GM19239 (cell line): Measurements from ENCODE around the gene FHIT.
"Not testable (repeated sequence)": the region's sequence is repeated elsewhere in the genome, so short reads cannot be mapped to it uniquely, and the experiment has no call there.

Experiments used
- DNase-seq: peaks from one replicate; pipeline ENCODE4 v3.0.0; 2011; ENCODE audit warnings: low spot score; ENCODE audit not compliant: insufficient read length
- FAIRE-seq: peaks from 2 replicates; lab custom pipeline; 2011; peaks lifted over from hg19 to GRCh38; lab: Jason Lieb, UNC

Gene FHIT

DNA sequence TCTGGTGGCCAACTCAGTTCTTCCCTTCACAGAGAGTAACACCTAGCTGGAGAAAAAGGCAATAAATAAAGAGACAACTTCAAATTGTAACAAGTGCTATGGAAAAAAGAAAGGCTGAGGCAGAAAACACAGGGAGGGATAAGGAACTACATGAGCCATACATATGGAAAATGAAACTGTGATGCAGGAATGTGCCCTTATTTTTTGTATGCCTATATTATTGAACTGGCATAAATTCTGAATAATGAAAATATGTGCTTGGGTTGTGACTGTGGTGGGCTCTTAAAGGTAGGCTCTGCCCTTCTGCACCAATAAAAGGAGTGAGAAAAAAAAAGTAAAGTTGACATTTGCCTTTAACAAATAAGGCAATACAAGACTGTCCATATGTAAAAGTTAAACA is 19.6 kb downstream of the FHIT start:
- DNase-seq (no peak), FAIRE-seq (no peak)

DNA sequence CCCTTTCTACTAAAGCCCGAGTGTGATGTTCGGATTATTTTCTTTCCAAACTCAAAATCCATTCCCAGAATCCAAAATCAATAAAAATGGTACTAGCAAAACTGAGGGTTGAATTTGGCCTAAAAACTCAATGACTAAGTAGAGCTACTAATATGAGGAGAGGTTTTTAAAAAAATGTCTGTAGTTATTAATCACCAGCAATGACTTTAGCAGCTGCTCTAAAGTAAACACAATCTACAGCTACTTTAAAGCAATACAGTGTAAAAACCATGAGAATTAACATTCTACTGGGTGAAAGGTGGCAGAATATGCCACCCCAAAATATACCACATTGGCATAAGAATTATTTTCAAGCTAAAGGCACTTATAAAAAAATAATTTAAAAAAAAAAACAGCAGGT is 23.5 kb downstream of the FHIT start:
- no peak for DNase-seq
- no peak for FAIRE-seq

GRCh38 chr3:61226166-61226686 is 25.0 kb downstream of the FHIT start:
- DNase-seq (no peak), FAIRE-seq (no peak)

- no peak for DNase-seq
- no peak for FAIRE-seq
Observed at GRCh38 chr3:61224823-61225222, 26.4 kb downstream of the FHIT start.

DNA sequence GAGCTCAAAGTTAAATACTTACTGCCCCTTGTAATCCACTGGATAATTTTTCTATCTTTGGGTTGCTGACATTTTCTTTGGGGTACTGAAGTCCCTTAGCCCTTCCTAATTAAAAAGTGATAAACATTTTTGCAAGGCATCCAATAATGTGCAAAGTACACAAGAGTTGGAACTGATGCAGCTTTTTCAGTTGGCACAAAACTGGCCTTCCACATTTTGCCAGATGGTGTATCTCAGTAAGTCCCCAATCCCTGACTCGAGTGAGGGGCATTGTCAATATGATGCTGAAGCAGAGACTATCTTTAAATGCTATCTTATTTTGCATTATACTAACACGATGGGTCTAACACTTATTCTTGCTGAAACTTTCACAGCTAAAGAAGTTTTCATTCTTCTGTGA is 27.8 kb downstream of the FHIT start:
- FAIRE-seq, result no peak
- DNase-seq, result no peak

DNA sequence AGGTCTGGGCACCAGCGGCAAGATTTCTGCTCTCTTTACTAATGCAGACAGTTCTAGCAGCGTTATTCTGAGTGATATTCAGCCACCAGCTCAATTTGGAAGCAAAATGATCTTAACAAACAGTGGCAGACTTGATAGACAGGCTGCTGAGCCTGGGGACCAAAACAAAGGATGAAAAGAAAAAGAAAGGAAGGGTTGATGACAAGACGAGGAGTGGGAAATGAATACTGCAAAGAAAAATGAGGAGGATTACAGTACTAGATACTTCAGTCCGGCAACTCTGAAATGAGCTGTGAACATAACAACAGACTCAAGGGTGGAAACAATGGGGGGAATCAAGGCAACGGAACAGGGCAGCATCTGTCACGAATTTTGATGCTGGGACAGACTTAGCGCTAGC is 28.8 kb downstream of the FHIT start:
- FAIRE-seq (no peak), DNase-seq (no peak)

- DNase-seq, result no peak
- no peak for FAIRE-seq
Observed at GRCh38 chr3:61221759-61222362, 29.4 kb downstream of the FHIT start.

- no peak for DNase-seq
Observed at GRCh38 chr3:61218504-61218903, 32.7 kb downstream of the FHIT start.

GRCh38 chr3:61216171-61216570 is 35.1 kb downstream of the FHIT start:
- FAIRE-seq, DNase-seq: not testable (repeated sequence)

More at GRCh38 chr3:61218504-61218903, 32.7 kb downstream of the FHIT start:
- no peak for FAIRE-seq

DNA sequence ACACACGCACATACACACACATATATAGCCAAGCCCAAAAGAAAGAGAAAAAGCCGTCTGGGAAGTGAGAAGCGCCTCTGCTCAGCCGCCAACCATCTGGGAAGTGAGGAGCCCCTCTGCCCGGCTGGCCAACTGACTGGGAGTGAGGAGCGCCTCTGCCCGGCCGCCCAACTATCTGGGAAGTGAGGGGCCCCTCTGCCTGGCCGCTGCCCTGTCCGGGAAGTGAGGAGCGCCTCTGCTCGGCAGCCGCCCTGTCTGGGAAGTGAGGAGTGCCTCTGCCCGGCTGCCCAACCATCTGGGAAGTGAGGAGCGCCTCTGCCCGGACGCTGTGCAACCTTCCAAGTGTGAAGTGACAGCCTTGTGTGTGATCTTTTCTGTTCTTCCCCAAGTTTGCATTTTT is 49.2 kb downstream of the FHIT start:
- DNase-seq (no peak), FAIRE-seq (no peak)

DNA sequence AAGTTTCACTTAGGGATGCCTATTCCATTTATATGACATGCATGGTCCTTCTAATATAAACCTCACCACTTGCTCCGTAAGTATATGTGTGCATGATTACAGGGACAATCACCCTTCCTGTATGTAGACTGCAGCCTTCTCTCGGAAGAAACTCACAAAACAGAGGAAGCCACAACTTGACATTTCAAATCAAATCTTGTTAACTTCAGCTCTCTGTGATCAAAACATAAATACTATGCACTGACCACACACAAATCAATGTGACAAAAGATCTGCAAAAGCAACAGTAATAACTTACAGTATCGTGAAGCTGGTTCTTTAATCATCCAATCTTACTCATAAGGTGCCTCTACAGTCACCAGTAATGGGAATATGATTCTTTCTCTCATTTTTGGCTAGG is 50.2 kb downstream of the FHIT start:
- DNase-seq (no peak), FAIRE-seq (no peak)

GRCh38 chr3:61200270-61200669 is 51.0 kb downstream of the FHIT start:
- FAIRE-seq (no peak), DNase-seq (no peak)

DNA sequence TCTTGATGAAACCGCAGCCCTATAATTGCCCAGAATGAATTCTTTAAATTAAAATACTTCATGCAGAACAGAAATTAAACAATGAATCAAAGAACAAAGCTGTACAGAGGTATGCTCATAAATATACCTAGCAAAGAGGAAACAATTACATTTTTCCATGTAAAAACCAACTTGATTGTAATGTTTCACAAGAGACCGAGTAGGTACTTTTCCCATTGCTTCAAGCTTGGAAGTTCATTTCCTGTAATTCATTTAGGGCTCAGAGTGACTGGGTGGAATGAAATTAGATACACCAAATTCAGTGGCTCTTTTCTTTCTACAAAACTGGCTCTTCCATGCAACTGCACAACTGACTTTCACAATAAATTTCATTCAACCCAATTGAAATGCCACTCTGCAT is 51.4 kb downstream of the FHIT start:
- DNase-seq, result no peak

DNA sequence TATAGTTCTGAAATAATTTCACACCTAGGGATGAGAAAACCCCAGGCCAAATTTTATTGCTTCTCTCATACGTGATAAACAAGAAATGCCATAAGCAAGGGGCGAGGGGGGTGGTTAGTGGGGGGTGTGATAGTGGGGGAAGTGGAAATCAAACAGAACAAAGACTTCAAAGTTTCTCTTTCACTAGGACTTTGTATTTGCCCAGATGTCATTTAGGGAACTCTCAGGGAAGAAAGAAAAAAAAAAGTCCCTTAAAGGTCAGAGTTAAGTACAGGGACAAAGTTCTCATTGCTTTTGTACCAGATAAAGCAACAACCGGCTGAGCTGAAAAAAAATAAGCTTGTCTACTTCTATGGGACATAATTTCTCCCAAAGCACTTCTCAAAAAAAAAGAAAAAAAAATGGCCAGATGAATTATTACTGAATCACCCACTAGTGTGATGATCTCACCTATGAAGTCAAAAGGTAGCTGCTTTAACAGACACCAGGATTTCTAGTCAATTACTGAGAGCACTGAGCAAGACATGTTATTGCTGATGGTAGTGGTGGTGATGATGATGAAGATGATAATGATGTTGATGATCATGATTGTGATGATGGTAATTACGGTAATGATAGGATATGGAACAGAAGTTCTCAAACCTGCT is 56.2 kb downstream of the FHIT start:
- no peak for DNase-seq
- FAIRE-seq, result peak; percentile 58

More for the DNA sequence above, 51.4 kb downstream of the FHIT start:
- FAIRE-seq, result no peak

DNA sequence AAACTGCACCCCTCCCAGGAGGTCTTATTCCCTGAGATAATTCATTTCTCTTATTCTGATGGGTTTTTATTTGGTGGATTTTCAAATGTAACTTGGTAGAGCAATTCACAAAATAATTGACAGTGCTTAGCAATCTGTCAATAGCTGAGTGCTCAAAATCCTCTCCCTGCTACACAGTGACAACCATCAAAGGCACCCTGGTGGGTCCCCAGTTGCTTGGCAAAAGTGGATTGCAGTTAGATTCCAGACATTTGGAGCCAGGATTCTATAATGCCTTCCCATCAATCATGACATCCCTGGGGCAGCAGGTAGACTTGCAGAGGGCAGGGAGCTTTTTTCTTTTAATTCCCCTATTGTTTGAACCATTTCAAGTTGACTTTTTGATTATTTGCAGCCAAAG is 59.0 kb downstream of the FHIT start:
- no peak for DNase-seq
- FAIRE-seq, result no peak

GRCh38 chr3:61190205-61190604 is 61.0 kb downstream of the FHIT start:
- not testable (repeated sequence) for FAIRE-seq, DNase-seq

DNA sequence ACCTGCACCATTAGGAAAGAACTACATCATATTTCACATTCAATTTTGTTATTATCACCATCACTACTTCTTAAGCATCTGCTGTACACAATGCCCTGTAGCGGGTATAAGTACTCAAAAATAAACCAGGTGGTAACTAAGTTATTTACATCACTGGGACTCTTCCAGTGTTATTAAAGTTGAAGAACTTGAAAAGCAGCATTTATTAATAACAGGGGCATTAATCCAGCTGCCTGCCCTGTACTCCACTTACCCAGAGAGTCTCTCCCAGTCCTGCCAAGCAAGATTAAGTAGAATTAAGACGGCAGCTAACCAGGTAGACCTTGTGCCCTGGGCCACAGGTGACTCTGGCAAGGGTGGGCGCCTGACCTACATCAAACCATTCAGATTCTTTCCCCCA is 65.2 kb downstream of the FHIT start:
- no peak for DNase-seq
- FAIRE-seq, result no peak

- FAIRE-seq (no peak), DNase-seq (no peak)
Observed at GRCh38 chr3:61184956-61185355, 66.3 kb downstream of the FHIT start.

DNA sequence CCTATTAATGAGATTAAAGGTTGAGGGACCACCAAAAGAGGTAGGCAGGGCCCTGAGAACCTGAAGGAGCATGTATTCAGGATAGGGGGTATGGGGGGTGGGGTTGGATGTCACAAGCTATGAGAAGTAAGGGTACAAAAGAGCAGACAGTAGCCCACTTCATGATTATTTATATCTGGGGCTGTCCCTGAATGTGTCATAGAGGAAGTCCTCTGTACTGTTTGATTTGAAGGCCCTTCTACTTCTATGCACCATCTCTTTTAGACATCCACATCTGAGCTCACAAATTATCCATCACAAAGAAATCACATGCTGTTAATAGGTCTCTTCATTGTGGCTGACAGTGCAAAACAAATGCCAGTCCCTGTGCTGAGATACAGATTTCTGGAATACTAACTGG is 68.6 kb downstream of the FHIT start:
- FAIRE-seq (peak; percentile 40), DNase-seq (no peak)

DNA sequence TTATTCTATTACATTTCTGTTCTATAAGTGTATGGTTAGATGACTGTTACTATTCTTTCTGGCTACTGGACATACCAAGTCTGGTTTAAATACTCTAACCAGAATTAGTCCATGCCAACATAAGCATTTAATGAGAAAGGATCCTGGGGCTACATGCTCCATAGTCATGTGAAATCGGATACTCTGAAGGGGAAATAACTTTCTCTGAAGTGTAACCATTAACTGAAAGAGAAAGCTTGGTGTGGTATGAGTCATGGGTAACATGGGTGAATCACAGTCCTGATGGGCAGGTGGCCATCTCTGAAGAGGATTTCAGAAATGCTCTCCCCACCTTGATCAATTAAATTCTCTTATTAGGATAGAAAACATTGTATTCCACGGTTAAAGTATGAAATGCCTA is 69.4 kb downstream of the FHIT start:
- peak; percentile 28 for DNase-seq
- FAIRE-seq, result peak; percentile 91

DNA sequence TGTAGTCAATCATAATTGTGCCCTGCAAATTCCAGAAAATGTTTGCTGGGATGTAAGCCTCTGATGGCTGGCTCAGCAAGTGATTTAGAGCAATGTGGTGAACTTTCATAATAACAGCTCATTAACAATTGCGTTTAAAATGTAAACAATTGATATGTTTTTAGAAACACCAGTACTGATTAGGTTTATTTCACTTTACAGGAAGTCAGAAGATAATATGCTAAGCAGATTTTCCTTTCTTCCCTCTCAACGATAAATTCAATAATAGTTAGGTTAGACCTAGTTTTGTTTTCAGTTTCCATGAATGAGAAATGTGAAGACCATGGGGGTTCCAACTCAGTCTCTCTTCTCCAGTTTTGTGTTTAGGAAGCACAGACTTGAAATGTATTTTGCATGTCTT is 71.0 kb downstream of the FHIT start:
- peak; percentile 86 for FAIRE-seq
- no peak for DNase-seq

DNA sequence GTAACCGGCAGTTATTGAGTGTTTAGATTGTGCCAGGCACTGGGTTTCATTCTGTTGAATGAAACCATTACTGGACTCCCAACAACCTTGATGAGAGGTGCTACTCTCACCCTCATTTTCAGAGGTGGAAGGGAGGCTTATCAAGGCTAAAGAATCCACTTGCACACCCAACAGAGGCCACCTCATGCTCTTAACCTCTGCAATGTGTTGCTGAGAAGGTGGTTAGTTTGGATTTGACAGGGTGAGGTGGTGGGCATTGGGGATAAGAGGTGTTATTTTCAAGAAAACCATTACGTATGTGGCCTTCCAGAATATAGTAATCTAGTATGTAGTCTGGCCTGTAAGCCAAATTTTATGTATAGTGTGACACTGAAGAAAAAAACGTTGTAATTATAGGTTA is 73.1 kb downstream of the FHIT start:
- FAIRE-seq, result no peak

More for the DNA sequence above, 73.1 kb downstream of the FHIT start:
- DNase-seq, result no peak
